ENCODE data around the gene TACC3. TPM values are rescaled to one million over a fixed set of nuclear protein-coding genes. Genes with fewer than 3 reads are reported as not detected.

The TACC3 gene
- total RNA-seq, 3 donors from 2014 or later = 12.0 to 30.2 (median 12.7) TPM

GRCh38 chr4:1746265-1746691, 25.0 kb downstream of the TACC3 start:
- no peak overlapping the region for H3K4me3 ChIP-seq
- peaks cover 3% of the 10 kb centered on the region for H3K4me1 ChIP-seq (ENCODE audit: low read depth)
- no peaks in the 10 kb centered on the region for H3K36me3 ChIP-seq (ENCODE audit: low read depth)
- intact Hi-C loops (cut with DNase I, micrococcal nuclease) = loop anchor here in 1 of 2 donors (10.0 kb wide), 1 partner anchor 159 kb away; no protein-coding TSS in a partner anchor
- DNase-seq (peak; percentile 75 to 82 (median 80)), ATAC-seq (peak; percentile 71)
- H3K9me3 ChIP-seq = no peaks in the 10 kb centered on the region
- peak; percentile 71 for TF ChIP-seq CTCF (IDR thresholded peaks at IDR 0.05)

- Histone ChIP-seq H3K36me3 (ENCODE audit: low read depth) (no peaks in the 10 kb centered on the region), H3K4me1 (ENCODE audit: low read depth) (peaks cover 3% of the 10 kb centered on the region), H3K4me3 (no peak overlapping the region), H3K9me3 (no peaks in the 10 kb centered on the region)
- TF ChIP-seq CTCF (IDR thresholded peaks at IDR 0.05) = no peak
- peak; percentile 7 for ATAC-seq
- DNase-seq = no peak
- intact Hi-C loops (cut with DNase I, micrococcal nuclease) = loop anchor here in 1 of 2 donors (10.0 kb wide), 1 partner anchor 158 kb away; no protein-coding TSS in a partner anchor
These were observed 25.7 kb downstream of the TACC3 start for GRCh38 chr4:1746919-1747602.

GRCh38 chr4:1747603-1747967, 26.3 kb downstream of the TACC3 start:
- intact Hi-C loops (cut with DNase I, micrococcal nuclease) = loop anchor here in 1 of 2 donors (10.0 kb wide), 1 partner anchor 157 kb away; no protein-coding TSS in a partner anchor
- ATAC-seq (no peak), DNase-seq (no peak)
- H3K4me3 ChIP-seq = no peak overlapping the region
- no peaks in the 10 kb centered on the region for H3K36me3 ChIP-seq (ENCODE audit: low read depth)
- H3K4me1 ChIP-seq (ENCODE audit: low read depth) = peaks cover 4% of the 10 kb centered on the region
- no peak for TF ChIP-seq CTCF (IDR thresholded peaks at IDR 0.05)
- no peaks in the 10 kb centered on the region for H3K9me3 ChIP-seq

- peak; percentile 51 for TF ChIP-seq CTCF (IDR thresholded peaks at IDR 0.05)
- ATAC-seq = peak; percentile 68
- Histone ChIP-seq H3K4me1 (ENCODE audit: low read depth) (peaks cover 8% of the 10 kb centered on the region), H3K9me3 (no peaks in the 10 kb centered on the region), H3K36me3 (ENCODE audit: low read depth) (no peaks in the 10 kb centered on the region), H3K4me3 (no peak overlapping the region)
- peak; percentile 78 to 85 (median 85) for DNase-seq
- intact Hi-C loops (cut with DNase I, micrococcal nuclease) = loop anchor here in 1 of 2 donors (10.0 kb wide), 1 partner anchor 156 kb away; no protein-coding TSS in a partner anchor
These were observed 27.2 kb downstream of the TACC3 start for GRCh38 chr4:1748465-1748995.

- H3K4me3 ChIP-seq = no peak overlapping the region
- no peaks in the 10 kb centered on the region for H3K36me3 ChIP-seq (ENCODE audit: low read depth)
- H3K4me1 ChIP-seq (ENCODE audit: low read depth) = peaks cover 8% of the 10 kb centered on the region
- H3K9me3 ChIP-seq = no peaks in the 10 kb centered on the region
- intact Hi-C loops (cut with DNase I, micrococcal nuclease) = loop anchor here in 1 of 2 donors (10.0 kb wide), 1 partner anchor 155 kb away; no protein-coding TSS in a partner anchor
- no peak for ATAC-seq
- no peak for DNase-seq
- no peak for TF ChIP-seq CTCF (IDR thresholded peaks at IDR 0.05)
These were observed 28.0 kb downstream of the TACC3 start for GRCh38 chr4:1749370-1749769.

Measured in mucosa of descending colon (tissue), 3 donors.